ENCODE measurements around the gene DNAH17.

The DNAH17 gene

GRCh38 chr17:78428836-78429617, 148.2 kb downstream of the DNAH17 start:
- no peak for DNase-seq (ENCODE audit: low spot score)

DNA sequence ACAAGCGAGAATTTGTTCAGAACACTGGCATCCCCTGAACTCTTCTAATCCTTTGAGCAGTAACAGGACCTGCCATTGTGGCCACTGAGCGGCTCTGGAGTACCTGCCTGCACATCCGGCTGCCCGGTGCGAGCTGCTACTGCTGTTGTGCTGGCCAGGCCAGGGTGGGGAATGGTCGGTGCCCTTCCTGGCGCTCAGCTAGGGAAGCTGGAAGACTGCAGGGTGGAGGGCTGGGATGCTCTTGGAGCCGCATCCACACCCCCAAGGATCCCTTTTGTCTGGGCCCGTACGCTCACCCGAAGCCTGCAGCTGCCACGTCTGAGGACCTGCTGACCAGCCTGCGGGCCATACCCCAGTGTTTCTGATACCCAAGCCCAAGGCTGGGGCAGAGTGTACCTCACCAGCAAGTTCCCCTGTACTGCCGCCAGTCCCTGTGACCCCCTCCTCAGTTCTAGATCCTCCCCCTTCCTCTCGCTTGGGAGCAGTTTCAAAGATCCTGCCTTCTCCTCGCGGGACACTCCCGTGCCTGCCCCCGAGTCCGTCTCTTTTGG, 149.1 kb downstream of the DNAH17 start:
- no peak for DNase-seq (ENCODE audit: low spot score)

DNA sequence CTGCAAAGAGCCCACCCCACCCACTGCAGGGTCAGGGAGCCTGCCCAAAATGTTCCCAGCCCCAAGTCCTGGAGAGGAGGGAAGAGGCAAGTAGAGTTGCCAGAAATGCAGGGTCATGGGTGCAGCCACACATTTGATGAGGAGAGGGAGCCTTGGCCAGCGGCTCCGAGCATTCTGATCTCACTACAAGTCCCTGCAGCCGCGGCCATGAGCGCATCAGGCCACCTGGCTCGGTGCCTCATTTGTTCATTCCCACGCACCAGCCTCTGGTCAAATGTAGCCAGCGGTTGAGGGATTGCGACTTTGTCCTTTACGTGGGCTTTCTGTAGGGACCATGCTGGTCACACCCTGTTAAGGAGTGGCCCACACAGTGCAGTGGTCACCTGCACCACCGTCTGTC, 150.1 kb downstream of the DNAH17 start:
- DNase-seq (ENCODE audit: low spot score): no peak

DNA sequence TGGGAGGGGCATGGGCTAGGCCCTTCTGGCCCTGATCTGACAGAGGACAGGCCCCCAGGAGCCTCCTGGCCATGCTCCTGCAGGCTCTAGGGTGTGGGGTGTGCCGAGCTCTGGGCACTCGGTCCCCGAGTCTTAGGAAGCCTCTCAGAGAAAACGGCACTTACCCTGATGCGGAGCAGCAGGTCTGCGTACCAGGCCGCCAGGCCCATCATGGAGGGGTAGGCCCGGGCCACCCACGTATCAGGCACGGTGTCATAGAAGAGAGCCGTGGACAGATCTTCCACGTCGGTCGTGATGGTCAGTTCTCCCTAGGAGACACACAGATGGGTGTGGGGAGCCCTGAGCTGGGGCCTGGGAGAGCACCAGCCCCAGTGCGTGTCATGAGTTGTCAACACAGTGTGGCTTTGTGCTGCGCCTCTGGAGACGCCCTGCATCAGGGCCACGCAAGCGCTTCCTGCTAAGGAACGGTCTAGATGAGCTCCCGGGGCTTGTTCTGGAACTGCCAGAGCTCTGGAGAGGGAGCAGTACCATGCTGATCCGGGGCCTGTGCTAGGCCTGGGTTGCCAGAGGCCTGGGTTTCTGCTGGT, 150.8 kb downstream of the DNAH17 start:
- DNase-seq (ENCODE audit: low spot score): no peak

DNA sequence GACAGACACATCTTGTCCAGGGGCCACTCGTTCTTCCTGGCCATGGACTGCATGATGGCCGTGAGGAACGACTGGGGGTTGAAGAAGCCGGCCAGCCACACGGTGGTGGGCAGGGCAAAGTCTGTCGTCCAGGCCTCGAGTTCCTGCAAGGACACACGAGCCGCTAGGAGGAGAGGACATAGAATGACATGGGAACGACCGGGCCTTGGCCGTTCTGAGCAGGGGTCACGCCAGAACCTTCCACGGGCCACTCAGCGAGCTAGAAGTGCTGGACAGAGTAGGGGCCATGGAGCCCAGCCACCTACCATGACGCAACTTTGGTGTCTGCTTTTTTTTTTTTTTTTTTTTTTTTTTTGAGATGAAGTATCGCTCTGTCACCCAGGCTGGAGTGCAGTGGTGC, 151.8 kb downstream of the DNAH17 start:
- DNase-seq (ENCODE audit: low spot score): no peak

DNA sequence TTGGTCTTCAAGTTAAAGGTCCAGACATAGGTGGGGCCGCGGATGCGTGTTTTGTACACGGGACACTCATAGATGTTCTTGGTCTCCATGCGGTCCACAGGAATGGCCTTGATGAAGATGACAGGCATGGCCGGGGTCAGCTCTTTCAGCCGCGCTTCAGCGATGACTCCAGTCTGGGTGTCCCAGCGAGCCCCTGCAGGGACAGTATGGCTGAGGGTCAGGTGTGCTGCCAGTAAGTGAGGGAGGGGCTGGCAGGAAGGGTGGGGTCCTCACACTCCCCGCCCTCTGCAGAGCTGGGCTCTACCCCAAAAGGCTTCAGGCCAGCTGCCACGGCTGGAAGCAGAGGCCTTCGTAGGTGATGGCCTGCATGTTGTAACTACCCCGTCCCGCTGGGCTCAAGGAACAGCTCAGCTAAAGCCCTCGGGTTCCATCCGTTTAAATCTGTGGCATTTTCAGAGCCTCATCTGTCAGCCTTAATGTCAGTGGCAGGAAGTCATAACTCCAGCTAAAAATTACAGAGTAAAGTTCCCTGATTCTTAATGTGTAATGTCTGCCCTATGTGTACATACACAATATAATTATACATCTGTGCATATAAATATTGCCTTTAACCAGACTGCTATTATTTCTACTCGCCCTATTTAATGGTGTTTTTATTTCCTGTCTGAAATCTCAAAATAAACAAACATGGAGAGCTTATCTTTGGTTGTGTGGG, 153.1 kb downstream of the DNAH17 start:
- no peak for DNase-seq (ENCODE audit: low spot score)

DNA sequence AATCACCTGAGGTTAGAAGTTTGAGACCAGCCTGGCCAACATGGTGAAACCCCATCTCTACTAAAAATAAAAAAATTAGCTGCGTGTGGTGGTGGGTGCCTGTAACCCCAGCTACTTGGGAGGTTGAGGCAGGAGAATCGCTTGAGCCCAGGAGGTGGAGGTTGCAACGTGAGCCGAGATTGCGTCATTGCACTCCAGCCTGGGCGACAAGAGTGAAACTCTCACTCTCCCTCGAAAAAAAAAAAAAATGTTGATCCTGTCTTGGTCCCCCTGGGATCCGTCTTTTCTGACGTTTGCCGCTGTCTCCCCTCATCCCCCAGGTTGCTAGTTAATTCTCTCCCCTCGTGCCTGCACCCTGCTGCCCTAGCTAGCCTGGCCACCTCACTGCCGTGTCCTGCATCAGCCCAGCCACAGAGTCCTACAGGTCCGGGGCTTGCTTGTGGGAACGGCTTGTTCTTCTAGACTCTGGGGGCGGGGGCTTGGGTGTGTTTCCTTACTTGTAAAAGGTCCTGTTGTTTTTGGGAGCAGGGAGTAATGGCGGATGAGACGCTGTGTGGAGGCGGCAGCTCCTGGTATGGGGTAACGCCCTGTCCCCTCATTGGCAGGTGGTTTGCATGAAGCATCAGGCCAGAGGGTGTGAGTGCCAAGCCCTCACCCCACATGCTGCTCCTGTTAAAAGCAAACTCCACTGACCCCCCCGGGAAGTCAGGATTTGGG, 154.2 kb downstream of the DNAH17 start:
- DNase-seq (ENCODE audit: low spot score): no peak

DNA sequence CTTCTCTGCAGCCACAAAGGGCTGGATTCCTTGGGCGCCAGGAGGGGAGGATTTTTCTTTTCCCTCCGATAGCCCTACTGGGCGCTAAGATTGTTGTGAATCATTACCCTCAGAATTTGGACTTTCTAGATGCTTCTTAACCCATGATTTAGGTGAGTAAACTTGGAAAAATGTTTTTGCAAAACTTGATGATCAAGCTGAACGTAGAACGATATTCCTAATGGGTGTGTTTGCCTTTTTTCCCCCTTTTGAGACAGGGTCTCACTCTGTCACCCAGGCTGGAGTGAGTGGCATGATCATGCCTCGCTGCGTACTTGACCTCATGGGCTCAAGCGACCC, 155.0 kb downstream of the DNAH17 start:
- DNase-seq (ENCODE audit: low spot score): no peak

DNA sequence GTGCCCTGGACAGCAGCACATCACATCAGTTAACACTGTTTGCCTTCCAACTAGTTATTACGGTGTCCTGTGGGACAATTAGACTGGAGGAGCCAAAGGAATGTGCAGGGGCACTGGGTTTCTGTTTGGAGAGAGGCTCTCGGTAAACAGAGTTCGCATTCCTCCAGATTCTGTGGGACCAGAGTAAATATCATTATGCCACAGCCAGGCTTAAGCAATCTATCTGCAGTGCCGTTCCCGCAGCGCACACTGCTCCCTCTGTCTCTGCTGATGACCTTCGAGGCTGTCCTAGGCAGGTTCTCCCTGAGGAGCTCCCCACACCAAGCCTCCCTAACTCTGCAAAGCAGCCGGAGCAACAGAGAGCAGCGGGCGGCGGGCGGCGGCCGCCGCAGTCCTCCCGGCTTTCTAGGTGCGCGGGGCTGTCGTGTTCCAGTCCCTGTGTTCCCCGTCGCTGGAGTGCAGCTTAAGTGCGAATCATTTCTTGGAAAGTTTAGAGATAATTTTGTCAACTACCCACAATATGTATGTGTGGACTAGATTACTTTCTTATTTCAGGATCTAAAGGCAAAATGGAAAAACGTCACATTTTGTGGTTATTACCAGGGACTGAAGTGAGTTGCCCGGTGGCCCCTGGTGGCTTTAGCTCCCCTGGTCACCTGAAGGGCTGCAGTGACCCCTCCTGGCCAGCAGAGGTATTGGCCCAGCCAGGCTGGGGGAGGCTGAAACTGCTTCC, 155.5 kb downstream of the DNAH17 start:
- peak; percentile 72 for DNase-seq (ENCODE audit: low spot score)

DNA sequence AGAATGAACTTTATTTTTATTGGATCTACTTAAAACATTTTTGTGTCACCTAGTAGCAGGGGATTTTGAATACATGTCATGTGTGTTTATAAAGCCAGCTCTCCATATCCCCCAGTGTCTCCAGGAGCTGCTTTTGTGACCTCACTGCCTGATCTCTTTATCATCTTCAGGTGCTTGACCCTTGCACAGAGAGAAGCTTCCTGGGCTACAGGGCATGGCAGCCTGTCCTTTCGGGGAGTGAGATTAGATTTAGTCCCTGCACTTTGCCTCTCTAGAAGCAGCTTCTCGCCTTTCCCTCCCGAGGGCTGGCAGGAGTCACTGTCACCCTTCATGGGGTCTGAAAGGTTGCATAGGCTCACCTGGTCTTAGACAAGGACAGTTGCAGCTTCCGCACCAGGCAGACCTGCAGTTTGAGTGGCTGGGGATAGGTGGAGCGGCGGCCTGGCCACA, 156.1 kb downstream of the DNAH17 start:
- no peak for DNase-seq (ENCODE audit: low spot score)

DNA sequence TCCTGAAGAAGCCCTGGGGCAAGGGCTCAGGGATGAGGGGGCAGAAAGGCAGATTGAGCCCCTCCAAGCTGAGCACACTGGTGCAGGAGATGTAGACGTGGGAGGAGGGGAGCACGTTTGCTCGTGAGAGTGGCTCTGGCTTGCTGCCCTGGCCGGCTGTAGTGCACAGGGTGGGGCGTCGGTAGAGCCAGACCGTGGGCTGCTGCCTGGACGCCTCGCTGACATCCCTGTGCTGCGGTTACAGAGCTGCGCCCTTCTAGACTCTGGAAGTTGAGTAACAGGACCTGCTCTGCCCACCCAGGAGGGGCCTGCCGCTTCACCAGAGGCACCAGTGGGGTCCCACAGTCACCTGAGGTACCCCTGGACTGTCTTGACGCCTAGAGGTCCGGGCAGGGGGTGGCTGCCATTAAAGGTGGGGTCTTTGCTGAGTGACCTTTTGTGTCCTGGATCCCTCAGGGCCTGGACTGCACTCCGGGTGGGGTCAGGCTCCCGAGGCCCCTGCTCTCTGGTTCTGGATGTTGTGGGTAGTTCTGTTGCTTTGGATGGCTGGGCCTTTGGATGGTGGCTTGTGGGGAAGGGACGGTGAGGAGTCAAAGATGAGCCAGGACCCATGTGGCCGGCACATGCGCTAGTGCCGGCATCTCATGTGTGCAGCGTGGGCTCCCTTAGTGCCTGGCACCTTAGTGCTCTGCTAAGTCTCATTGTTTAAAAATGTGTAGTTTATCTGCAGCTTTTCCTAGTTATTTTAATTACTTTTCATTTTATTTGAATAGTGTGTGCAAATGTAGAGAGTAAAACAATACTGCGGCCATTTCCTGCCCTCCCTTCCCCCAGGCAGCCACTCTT, 157.0 kb downstream of the DNAH17 start:
- no peak for DNase-seq (ENCODE audit: low spot score)

GRCh38 chr17:78418326-78419026, 158.7 kb downstream of the DNAH17 start:
- no peak for DNase-seq (ENCODE audit: low spot score)

DNA sequence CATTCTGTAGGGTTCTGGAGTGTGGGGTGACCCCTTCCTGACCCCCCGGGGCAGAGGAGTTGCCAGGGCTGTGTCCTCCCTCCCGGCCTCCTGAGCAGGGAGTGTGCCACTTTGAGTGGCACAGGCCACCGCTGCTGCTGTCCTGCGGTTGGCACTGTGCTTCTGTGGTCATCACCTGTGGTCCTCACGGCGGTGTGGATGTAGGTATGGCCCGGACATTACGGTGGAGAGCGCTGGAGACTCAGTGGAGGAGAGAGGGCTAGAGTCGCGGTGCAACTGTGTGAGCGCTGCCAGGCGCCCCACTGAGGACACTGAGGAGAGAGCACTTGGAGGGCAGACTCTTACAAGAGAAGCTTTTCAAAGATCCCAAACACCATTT, 159.7 kb downstream of the DNAH17 start:
- DNase-seq (ENCODE audit: low spot score): no peak

GRCh38 chr17:78416791-78417530, 160.2 kb downstream of the DNAH17 start:
- no peak for DNase-seq (ENCODE audit: low spot score)

DNA sequence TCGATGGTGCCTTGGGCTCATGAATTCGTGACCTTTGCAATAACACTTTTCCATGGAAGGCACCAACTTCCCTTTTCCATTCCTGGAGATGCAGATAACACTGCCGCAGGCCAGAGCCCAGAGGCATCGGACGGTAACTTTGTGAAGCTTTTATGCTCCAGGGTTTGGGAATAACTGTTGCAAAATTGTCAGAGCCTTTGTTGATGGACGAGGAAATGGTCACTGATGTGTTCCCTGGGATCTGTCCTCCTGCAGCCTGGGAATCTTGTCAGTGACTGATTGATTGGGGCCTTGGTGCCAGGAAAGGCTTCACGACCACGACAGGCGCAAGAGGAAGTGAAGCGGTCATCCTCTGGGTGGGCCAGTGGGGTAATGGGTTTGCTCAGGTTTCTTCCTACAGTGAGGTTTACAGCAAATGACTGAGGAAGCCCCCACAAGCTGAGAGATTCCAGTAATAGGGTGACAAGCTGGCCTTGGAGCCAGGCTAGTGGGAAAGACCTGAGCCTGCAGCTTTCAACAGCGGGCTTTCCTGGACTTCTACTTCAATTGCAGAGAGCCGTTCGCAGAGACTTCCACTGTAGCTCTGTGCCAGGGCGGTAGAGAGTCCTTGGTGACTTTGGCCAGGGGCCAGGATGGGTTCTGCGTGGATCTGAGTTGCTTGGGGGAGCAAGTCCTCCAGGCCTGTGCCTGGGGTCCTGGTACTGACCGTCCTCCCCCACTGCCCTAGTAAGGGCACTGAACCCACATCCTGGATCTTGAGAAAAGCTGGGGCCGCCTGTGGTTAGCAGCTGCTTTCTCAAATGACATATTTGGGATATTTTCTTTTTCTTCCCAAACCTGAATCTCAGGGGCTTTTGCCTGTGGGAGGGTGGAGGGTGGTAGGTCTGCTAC, 161.1 kb downstream of the DNAH17 start:
- DNase-seq (ENCODE audit: low spot score): no peak

DNA sequence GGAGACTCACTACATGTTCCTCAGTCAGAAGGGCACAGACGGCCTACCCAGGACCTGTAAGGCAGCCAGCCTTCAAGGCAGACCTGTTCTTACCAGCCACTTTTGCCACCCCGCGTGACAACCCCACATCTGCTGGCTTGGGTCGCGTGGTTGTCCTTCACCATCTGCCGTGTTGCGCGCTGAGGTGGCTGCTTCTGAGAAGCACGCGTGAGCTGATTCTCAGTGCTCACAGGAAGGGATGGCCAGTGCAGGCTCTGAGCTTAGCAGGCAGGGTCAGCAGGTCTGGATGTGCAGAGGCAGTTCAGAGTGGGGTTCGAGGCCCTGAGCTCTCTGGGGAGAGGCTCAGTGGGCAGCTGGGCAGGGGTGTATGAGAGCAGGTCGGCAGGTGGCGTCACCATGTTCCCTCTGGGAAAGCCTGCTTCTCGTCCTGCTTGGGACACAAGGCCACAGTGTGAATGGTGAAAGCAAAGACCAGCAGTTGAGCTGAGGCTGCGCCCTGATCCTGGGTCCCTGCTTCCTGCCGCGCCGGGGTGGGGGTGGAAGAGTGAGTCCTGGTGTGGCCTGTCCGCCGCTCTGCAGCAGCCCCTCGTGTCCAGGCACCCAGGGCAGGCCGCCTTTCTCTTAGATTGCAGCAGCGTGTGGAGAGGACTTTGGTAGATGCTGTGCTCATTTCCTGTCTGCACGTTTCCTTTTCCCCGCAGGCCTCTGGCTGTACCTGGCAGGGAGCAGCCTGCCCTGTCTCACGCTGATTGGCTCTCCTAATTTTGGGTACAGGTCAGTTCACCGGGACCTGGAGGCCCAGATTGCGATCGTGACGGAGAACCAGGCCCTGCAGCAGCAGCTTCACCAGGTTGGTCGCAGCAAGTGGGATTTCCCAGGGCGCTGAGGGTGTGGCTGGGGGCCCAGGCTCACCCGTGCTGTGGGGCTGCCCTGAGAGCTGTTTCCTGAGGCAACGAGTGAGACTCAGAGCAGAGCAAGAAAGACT, 162.7 kb downstream of the DNAH17 start:
- DNase-seq (ENCODE audit: low spot score): peak; percentile 54

DNA sequence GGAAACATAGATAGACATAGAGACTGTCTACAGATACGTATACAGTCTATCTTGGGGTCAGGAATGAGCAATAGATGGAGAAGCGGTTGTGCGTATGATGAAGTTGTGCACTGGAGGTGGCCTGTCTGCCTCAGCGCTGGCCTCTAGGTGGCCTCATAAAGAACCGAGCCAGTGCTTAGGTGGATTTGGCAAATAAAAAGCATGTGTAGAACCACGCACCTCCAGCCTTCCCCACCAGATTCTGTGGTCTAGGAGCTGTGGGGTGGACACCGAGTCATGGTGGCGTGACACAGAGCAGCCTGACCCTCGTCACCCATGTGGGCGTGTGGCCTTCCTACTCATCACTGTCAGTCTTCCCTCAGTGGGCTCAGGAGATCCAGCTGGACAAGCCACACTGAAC, 164.8 kb downstream of the DNAH17 start:
- peak; percentile 17 for DNase-seq (ENCODE audit: low spot score)

Data from CD4-positive, alpha-beta T cell treated with Interleukin-6 at 100 ng/mL for 8 hours (primary cell).